MV-4-11 (cell line): Measurements from ENCODE around the gene VSIR.
A peak's percentile ranks its signal among the peaks of the same experiment; 100 is the strongest.

ENCODE experiments used
- DNase-seq: peaks from one replicate; lab custom pipeline; 2025; lab: John Stamatoyannopoulos, UW

The VSIR gene

DNA sequence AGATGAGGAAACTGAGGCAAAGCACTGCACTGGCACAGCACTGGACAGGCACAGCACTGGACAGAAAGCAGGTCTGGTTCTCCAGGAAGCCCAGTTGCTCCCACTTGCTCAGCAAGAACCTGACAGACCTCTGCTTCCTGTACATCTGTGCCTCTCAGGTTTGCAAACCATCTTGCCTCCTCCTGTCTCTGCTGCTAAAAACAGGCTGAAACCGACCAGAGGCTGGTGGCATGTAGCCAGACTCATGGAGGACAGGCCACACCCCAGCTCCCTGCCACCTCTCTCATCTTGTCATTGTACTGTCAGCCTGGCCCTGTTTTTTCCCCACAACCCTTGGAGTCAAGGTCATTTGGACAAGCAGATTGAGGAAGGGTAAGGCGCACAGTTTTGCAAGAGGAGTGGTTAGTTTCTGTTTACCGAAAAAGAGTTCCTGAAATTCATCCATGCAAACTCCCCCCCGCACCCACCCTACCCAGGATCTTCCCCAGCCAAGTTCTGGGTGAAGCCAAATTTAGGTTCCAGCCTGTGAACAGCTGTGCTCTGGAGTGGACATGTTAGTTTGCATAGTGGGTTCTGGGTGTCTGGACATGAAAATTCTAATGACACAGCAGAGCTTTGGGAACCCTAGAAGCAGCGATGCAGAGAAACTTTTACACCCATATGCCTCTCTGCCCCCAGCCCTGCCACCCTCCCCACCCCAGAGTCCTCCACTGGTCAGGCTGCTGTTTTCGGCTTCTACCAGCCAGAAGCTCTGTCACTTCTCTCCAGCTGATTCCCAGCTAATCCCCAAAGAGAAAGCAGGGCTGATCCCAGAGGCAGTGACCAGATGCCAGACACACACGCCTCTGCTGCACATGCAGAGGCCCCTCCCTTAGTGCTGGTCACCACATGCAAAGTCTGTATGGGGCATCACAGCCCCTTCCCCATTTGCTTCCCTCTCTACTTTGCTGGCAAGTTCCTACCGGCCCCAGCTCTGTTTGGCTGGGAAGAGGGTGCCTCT lies 45.3 kb downstream of the VSIR start:
- peak; percentile 93 for DNase-seq

DNA sequence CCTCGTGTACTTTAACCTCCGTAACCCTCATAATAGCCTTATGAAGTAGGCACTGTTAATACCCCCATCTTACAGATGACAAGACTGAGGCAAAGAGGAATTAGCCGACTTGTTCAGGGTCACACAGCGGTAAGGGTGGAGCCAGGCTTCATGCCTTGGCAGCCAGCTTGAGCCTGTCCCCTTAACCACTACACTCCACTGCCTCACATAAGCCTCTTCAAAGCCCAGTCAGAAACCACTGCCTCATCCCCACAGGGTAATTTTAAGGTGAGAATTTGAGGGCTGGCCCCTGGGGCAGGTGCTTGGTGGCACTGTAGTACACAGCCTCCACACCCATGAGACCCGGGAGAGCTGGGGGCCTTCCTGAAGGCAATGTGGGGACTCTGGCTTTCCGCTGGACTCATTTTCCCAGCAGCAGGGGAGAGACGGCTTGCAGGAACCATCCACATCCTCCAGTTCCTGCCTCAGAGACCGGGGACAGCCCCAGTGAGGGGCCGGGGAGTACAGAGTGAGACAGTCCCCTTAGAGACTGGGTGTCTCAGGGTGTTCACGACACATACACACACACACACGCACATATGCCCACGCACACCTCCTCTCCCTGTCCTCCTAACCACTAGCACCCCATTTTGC lies 46.1 kb downstream of the VSIR start:
- DNase-seq, result peak; percentile 49

DNA sequence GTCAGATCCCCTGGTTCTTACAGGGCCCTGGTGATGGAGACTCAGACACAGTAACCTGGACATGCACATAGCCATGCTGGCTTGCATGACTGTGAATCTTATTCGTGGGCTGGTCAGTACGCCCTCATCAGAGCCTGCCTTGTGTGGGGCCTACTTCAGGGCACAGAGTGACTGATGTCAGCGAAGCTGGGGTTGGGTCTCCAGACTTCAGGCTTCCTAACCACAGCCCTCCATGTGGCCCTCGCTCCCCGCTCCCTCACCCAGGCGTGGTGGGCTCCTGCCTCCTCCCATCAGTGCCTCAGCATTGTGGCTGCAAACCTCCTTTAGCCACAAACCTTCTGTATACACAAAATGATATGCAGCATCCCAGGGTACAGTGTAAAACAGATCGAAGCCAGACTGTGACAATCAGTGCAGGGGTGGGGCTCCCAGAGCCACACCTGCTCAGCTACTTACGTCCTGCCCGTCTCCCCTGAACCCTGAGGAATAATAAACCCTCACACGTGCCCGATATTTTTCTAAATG lies 46.7 kb downstream of the VSIR start:
- DNase-seq, result no peak

DNA sequence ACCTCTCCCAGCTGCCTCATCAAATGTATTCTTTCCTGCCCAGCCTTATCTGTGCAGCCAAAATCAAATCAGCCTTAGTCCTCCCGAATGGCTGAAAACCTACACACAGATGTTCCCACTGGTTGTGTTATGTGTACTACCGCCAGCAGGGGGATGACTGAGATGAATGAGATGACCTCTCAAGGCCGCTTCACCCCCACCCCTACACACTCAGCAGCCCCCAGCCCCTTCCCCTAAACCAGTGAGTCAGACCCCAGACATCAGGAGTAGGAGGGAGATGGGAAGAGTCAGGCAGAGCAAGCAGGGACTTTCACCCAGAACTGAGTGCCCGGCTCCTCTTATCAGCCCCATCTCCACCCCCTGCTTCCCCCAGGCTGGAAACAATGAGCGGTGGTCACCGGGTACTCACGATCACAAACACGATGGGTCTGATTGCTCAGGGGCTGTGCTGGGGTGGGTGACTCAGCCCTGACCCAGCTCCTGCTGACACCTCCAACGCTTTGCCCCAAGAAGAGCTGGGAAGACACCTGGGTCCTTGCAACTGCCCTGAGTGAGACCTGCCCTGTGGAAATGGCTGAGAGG lies 47.2 kb downstream of the VSIR start:
- DNase-seq, result peak; percentile 38

DNA sequence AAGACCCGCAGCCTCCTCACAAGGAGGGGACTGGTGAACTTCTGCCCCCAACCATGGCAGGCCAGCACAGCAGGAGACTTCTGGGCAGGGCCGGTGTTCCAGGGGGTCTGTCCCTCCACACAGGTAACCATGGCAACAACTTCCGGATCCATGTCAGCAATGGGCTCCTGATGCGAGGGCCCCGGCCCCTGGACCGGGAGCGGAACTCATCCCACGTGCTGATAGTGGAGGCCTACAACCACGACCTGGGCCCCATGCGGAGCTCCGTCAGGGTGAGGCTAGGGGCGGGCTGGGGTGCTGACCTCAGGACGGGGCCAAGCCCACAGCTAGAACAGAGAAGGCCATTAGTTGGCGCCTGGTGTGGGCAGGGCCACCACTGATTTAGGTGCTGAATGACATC lies 48.1 kb downstream of the VSIR start:
- DNase-seq, result no peak

DNA sequence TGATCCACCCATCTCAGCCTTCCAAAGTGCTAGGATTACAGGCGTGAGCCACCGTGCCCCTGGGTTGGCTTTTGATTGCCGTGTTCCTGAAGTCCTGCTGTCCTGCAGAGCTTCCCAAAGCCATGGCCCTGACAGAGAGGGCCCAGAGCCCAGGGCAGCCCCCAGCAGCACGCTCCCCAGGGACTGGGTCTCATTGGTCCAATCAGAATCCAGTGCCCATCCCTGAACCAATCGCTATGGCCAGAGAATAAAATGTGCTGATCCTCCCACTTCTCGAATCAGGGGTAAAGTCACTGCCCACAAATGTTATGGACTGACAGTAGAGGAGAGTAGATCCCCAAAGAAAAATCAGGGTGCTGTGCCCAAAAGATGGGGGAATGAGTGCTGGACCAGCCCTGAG lies 48.8 kb downstream of the VSIR start:
- no peak for DNase-seq

DNA sequence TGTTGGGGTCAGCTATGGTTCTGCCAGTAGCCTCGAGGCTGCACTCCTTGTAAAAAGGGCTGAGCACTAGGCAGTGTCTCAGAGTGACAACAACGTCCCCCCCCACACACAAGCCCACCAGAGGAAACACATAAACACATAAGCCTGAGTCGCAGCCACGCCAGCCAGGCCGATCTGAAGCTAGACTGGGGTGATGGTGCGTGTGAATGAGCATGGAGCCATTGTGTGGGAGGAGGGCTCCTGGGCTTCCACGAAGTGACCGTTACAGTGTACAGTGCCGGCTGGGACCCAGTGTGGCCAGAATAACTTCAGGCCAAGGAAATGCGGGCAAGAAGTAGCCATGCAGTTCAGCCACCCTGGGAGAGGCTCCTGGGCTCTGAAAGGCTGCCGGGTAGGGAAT lies 50.0 kb downstream of the VSIR start:
- DNase-seq, result no peak

DNA sequence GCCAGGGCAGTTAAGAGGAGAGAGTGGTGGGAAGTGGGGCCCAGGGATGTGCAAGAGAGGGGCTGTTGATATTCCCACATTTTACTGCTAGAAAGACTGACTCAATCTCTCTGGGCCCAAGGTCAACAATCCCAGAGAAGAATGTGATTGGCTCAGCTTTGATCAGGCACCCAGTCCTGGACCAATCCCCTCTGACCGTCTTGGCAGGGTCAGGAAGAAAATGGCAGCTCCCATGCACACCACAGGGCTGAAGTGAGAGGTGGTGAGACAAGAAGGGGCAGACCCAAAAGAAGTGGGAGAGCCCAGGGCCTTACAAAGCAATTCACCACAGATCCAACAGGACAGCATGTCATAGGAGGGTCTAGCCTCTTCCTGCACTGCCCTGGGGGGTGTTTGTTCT lies 50.5 kb downstream of the VSIR start:
- no peak for DNase-seq

DNA sequence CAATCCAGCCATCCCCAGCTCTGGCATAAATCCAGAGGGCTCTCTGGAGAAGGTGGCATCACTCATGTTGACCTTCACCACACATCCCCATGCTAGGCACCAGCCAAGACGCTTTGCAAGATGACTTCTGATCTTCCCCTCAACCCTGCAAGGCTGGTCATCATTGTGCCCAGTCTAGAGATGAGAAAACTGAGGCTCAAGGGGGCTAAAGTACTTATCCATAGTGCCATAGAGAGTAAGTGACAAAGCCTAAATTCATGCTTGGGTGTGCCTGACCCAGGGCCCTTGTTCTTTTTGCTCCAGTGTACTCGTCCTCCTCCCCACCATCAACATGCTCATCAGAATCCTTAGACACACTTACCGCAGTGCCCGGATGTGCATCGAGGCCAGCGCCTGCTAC lies 52.0 kb downstream of the VSIR start:
- no peak for DNase-seq

DNA sequence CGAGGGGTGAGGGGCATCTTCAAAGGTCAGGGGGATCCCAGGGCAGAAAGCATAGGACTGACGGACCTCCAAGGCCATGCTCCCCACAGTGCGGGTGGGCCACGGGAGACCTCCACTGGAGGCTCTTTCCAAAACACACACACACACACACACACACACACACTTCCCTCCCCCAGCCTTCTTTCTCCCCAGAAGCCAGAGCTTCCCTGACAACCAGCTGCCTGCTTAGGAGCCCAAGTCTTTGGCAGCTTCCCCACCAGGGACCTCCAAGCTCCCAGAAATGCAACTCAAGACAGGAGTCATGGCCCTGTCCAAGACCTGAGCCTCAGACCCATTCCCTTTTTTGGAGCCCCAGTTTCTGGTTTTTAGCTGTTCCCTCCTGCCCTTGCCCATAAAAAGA lies 53.0 kb downstream of the VSIR start:
- DNase-seq, result no peak

DNA sequence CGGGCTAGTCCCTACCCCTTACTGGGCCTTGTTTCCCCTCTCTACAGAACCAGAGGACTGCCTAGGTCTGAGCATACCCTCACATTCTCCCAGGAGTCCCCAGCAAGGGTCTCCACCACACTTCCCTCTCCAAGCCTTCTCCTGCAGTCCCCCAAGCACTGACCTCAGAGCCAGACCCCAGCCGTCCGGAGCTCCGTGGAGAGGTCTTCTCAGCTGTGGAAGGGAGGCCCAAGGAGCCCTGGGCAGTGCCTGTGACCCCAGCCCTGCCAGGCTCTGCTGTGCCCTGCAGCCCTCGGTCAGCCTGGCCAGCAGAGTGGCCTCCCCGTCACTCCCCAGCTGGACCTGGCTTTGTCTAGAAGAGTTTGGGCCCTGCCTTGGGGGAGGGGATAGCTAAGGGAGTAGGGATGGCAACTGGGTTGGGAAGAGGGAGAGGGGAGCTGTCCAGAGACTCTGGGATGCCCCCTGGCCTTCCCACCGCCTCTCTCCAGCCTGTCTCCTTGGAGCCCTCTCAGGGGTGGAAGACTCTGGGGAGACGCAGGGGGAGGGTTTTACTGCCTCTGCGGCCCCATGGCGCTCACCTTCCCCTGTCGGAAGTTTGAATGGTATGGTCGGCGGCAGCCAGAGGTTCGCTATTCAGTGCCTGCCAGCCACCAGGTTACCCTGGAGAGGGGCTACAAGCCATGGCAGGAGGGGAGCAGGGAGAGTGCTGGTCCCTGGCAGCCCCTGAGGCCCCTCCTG lies 53.7 kb downstream of the VSIR start, which contains the start of gene C10orf105:
Gene C10orf105 (minus strand): TSS at position 315 of the 738 bp plus-strand sequence. CDS start 3,441 bp downstream, outside the sequence.
- no peak for DNase-seq

DNA sequence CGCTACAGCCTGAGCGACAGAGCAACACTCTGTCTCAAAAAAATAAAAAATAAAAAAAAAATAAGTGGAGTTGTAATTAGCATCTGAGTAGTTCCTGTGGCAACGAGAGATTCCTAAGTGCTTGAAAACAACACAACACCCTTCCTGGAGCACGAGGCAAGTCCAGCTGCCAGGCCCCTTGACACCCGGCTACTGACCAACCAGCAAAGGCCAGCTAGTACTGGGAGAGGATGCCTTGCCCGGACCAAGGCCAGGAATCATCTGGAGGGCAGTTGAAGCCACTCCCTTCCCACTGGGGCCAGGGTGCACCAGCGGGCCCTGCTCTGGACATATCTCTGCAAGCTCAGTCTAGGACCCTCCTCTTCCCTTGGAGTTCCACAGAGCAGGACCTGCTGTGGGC lies 54.3 kb downstream of the VSIR start:
- DNase-seq, result no peak

DNA sequence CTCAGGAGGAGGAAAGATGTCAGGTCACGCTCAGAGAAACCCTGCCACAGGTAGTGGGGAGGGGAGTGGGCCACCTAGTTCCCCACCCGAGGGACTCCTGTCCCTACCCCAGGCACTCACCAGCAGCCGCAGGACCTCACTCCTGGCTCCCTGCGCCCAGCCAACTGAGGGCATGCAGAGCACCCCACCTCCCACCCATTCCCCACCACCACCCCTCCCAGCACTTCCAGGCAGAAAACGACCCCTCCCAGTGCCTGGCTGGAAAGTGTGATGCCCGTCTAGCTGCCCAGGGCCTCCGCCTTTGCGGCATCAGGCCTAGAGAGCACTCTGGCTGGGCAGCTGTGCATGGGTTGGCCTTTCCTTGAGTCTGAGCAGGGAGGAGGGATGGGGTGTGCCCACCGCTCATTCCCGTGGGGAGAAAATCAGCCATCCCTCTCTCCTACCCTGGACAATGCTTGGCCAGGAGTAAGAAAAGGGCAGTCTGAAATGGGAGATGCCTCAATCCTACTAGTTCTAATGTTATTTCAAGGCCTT lies 55.1 kb downstream of the VSIR start:
- DNase-seq, result no peak

DNA sequence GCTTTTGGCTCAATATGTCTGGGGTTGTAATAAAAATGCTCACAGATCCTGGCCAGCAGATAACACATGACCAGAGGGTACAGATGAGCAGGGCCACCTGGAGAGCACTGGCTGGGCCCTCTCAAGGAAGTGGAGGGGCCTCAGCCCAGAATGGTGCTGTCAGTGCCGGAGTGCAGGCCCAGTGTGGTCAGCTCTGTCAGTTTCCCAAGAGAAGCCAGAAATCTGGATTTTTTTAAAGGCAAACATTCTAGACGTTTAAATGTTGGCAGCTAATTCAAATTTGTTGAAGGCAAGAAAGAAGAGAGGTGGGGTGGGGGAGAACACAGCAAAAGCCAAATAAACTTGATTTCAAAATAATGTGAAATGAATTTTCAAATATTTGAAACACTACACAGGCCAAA lies 55.8 kb downstream of the VSIR start:
- DNase-seq, result no peak

DNA sequence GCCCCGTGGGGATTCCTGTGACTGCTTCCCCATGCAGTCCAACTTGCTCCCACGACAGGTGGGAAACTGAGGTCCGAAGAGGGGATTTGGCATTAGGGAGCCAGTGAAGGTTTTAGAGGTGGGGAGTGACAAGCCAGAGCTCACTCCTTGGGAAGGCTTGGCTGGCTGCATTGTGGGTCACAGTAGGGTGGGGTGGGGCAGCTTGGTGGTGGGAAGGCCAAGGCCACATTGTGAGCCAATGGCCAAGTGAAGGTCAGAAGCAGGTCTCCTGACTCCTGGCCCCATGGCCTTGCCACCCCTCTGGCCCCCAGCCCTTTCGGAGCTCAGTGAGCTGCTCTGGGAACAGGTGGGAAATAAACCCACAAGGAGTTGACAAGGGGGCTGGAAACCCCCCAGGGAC lies 56.3 kb downstream of the VSIR start:
- DNase-seq, result no peak

DNA sequence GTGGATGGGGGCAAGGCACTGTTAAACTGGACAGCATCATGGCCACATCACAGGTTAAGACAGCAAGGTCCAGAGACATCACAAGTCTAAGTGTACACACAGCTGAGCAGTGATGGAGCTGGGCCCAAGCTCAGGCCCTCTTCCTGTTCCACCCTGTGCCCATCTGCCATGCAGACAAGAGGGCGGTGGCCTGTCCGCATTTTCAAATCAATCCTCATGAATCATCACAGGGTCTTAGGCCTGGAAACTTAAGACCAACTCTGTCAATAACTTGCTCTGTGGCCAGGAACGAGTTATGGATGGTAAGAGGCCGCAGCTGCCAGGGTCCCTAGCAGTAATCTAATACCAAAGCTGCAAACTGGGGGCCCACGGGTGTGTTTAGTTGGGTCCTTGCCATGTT lies 56.9 kb downstream of the VSIR start:
- DNase-seq, result no peak

DNA sequence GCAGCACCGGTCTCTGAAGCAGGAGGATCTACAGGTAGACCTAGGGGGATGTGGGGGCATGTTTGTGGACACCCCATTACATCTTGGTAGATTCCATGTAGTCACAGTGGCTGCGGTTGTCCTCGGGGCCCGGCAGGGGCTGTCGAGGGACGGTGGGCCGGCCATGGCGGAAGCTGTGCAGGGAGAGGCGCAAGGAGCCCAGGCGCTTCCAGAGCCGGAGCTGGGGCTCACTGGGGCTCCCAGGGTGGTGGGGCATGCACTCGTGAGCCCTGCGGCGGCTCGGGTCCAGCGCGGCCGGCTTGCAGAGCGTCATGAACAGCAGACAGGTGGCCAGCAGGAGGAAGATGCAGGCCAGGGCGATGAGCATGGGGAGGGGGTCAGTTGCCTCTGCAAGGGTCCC lies 57.5 kb downstream of the VSIR start:
- DNase-seq, result no peak

DNA sequence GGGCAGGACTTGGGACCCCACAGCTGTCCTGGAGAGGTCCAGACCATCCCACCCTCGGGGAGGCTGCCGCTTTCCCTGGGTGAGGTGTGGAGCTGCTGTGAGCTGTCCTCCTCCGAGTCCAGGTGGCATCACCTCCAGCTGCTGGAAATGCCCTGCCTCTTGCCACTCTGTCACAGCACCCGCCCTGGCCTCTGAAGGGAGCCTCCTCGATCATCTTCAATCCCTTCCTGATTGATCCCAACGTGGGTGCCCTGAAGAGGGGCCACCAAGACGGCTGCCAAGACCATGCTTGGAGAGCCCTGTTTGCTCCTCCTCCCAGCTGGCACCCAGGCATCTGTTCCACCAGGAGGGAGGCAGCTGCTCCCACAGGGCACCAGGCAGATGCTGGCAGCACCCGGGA lies 58.3 kb downstream of the VSIR start:
- DNase-seq, result no peak

DNA sequence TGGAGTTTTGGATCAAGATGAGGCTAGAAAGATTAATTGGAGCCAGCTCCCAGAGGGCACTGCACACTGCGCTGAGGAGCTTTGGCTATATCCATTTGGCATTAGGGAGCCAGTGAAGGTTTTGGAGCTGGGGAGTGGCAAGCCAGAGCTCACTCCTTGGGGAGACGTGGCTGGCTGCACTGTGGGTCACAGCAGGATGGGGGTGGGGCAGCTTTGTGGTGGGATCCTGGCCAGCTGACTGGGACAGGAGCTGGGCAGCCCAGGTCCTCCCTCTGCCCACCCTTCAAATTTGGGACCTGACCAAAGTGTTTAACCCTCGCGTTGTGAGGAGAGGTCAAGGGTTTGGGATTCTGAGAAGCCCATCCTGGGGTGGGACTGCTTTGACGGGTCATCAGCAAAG lies 58.7 kb downstream of the VSIR start:
- no peak for DNase-seq

DNA sequence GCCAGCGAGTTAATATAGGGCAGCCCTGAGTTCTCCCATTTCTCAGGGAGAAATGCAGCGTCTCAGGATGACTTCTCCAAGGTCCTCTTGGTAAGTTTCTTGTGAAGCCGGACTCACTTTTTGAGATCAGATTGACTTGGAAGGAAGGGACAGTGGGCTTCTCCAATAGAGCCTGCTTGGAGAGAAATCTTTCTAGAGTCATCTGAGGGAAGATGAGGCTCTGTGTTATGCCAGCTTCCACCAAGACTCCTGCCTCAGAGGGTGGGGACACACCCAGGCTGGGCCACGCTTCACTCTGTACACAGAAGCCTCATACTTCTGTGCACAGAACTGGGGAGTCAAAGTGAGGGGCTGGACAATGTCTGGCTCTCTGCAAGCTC lies 59.3 kb downstream of the VSIR start:
- DNase-seq, result no peak

DNA sequence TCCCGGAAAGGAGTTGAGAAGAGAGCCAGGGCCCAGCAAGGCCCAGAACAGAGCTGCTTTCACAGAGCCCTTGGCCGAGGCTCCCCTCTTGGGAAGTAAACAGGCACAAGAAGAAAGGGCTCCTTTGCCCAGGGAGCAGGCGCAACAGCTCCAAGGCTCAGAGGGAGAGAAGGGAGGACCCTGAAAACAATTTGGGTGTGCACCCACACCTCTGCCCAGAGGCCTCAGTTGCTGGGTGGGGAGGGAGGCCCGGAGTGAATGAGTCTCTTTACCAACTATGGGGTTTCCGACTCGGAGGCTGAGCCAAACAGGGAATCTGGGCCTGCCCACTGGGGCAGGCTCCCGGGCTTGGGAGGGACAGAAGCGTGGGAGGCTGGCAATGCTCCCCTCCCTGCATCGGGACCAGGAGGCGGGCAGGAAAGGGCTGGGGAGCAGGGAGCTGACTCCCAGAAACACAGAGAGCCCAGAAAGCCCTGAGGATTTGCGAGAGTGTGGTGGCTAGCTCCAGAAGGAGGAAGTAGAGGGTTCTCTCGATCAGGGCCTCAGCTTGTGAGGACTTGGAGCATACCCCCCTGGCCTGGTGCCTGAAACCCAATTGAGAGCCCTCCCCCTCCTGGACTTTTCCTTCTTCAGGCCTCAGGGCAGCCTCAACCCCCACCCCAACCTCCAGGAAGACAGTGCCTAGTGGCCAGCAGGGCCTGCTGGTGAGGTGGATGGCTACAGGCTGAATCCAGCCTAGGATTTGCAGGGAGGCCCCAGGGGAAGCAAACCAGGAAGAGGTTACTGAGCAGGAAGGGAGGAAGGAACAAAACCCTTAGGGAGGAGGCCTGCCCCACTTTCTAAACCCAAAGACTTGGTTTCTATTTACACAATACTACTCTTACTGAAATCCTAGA lies 59.9 kb downstream of the VSIR start:
- peak; percentile 94 for DNase-seq
